PC-3 (cell line): ENCODE measurements around the gene METTL24. TPM values are rescaled to one million over a fixed set of nuclear protein-coding genes. Genes with fewer than 3 reads are reported as not detected.

Source experiments
- ATAC-seq: fragments of 200-7000 bp; cut with Tn5 transposase; 2 replicates; pipeline ENCODE4 v1.9.1; 2020; ENCODE audit warnings: mild to moderate bottlenecking, moderate library complexity
- BruUV-seq: library from RNA; stranded (reverse); fragments of 400-500 nt; replicated peaks from 2 replicates; lab custom pipeline; 2021; lab: Mats Ljungman, UMichigan
- CTCF ChIA-PET: fragments of 300-600 bp; sonication (Branson Sonifier 250); formaldehyde crosslinking; loops from one replicate; lab custom pipeline; 2022; ENCODE audit warnings: antibody characterized with exemption; lab: Charles Lee
- POLR2A ChIA-PET: fragments of 300-600 bp; sonication (Branson Sonifier 250); formaldehyde crosslinking; loops from one replicate; lab custom pipeline; 2022; ENCODE audit warnings: antibody characterized with exemption; ENCODE audit not compliant: unreplicated experiment; lab: Charles Lee
- DNase-seq: peaks from one replicate; pipeline ENCODE4 v3.0.0-alpha.2; 2015
- H2AFZ ChIP-seq: fragments of 300-600 bp; sonication (generic); 2 replicates; pipeline ENCODE4 v1.6.0; 2016; ENCODE audit warnings: antibody characterized with exemption, low read length
- H3F3A ChIP-seq: fragments of 300-600 bp; sonication (generic); one replicate; pipeline ENCODE4 v1.6.0; 2017; ENCODE audit warnings: antibody characterized with exemption, low read length, control low read depth, mild to moderate bottlenecking; ENCODE audit not compliant: unreplicated experiment
- H3K27ac ChIP-seq: fragments of 300-600 bp; sonication (generic); 2 replicates; pipeline ENCODE4 v1.5.1; 2016; ENCODE audit warnings: mild to moderate bottlenecking, low read length
- H3K27me3 ChIP-seq: fragments of 300-600 bp; sonication (generic); 2 replicates; pipeline ENCODE4 v1.6.1; 2016; ENCODE audit warnings: low read length, mixed read lengths
- H3K36me3 ChIP-seq: fragments of 300-600 bp; sonication (generic); 2 replicates; pipeline ENCODE4 v1.6.1; 2016; ENCODE audit warnings: low read depth, mixed run types, low read length, mixed read lengths
- H3K4me1 ChIP-seq: fragments of 300-600 bp; sonication (generic); 2 replicates; pipeline ENCODE4 v1.5.1; 2016; ENCODE audit warnings: low read length; ENCODE audit not compliant: insufficient read depth
- H3K4me2 ChIP-seq: fragments of 300-600 bp; sonication (generic); 2 replicates; pipeline ENCODE4 v1.6.0; 2016; ENCODE audit warnings: low read length
- H3K4me3 ChIP-seq: fragments of 300-600 bp; sonication (generic); 2 replicates; pipeline ENCODE4 v1.5.1; 2016; ENCODE audit warnings: mild to moderate bottlenecking, low read length, mixed read lengths
- H3K79me2 ChIP-seq: fragments of 300-600 bp; sonication (generic); 2 replicates; pipeline ENCODE4 v1.6.1; 2017; ENCODE audit warnings: low read length, mixed read lengths
- H3K9ac ChIP-seq: fragments of 300-600 bp; sonication (generic); 2 replicates; pipeline ENCODE4 v1.6.0; 2016; ENCODE audit warnings: mild to moderate bottlenecking, low read length
- H3K9me2 ChIP-seq: fragments of 300-600 bp; sonication (generic); replicated peaks from 2 replicates; pipeline ENCODE4 v1.6.1; 2016; ENCODE audit warnings: mixed run types, low read length, mixed read lengths
- H3K9me3 ChIP-seq: fragments of 300-600 bp; sonication (generic); 2 replicates; pipeline ENCODE4 v1.6.1; 2016; ENCODE audit warnings: low read length, mixed read lengths
- H4K20me1 ChIP-seq: fragments of 300-600 bp; sonication (generic); 2 replicates; pipeline ENCODE4 v1.6.1; 2016; ENCODE audit warnings: low read length, mixed read lengths
- CTCF ChIP-seq: fragments of 300-600 bp; sonication (generic); conservative IDR thresholded peaks from 2 replicates; pipeline ENCODE4 v1.5.1; 2017; ENCODE audit warnings: antibody characterized with exemption, low read depth, mild to moderate bottlenecking, low read length
- EZH2 ChIP-seq: fragments of 300-600 bp; sonication (generic); IDR thresholded peaks from one replicate; pipeline ENCODE4 v1.6.1; 2017; ENCODE audit warnings: antibody characterized with exemption, mild to moderate bottlenecking, low read length; ENCODE audit not compliant: unreplicated experiment
- EZH2phosphoT487 ChIP-seq: fragments of 300-600 bp; sonication (generic); IDR thresholded peaks from 2 replicates; pipeline ENCODE4 v1.6.1; 2018; ENCODE audit warnings: mild to moderate bottlenecking, antibody characterized with exemption, low read length, borderline replicate concordance
- intact Hi-C: fragments of 100-400 bp; cut with micrococcal nuclease; formaldehyde crosslinking; loops from 2 replicates; pipeline ENCODE4 v1.9.0; 2023
- total RNA-seq: library from RNA; depleted of rRNA; stranded (reverse); fragments of >200 nt; gene quantifications from 2 replicates; pipeline ENCODE4 v1.2.3, GENCODE V29; 2014

Gene METTL24
- total RNA-seq, 1 experiment from 2014 or later, result not detected

- Histone ChIP-seq H3K79me2 (no peaks in the 10 kb centered on the region), H3K9me2 (no peaks in the 10 kb centered on the region), H3K4me1 (no peaks in the 10 kb centered on the region), H2AFZ (no peak overlapping the region), H3K4me2 (no peak overlapping the region), H4K20me1 (no peaks in the 10 kb centered on the region), H3K27me3 (peaks cover 56% of the 10 kb centered on the region), H3K9ac (no peak overlapping the region), H3K27ac (no peak overlapping the region), H3F3A (no peaks in the 10 kb centered on the region), H3K4me3 (no peak overlapping the region), H3K36me3 (no peaks in the 10 kb centered on the region), H3K9me3 (no peaks in the 10 kb centered on the region)
- intact Hi-C loops, result no loop called here
- no peak for ATAC-seq
- CTCF ChIA-PET, result no interaction called here
- no peak for DNase-seq
- no peak for TF ChIP-seq EZH2phosphoT487
- no peak for TF ChIP-seq CTCF
- no peak for TF ChIP-seq EZH2
- BruUV-seq, result no TSS peak
- POLR2A ChIA-PET, result no interaction called here
Measured at GRCh38 chr6:110298411-110298810, 59.7 kb downstream of the METTL24 start.

- ChIA-PET CTCF (no interaction called here), POLR2A (no interaction called here)
- Histone ChIP-seq H3K36me3 (no peaks in the 10 kb centered on the region), H3K27me3 (peaks cover 74% of the 10 kb centered on the region), H2AFZ (no peak overlapping the region), H3K4me1 (no peaks in the 10 kb centered on the region), H3K9me2 (no peaks in the 10 kb centered on the region), H3K4me2 (no peak overlapping the region), H3K79me2 (no peaks in the 10 kb centered on the region), H3K9ac (no peak overlapping the region), H3K9me3 (no peaks in the 10 kb centered on the region), H4K20me1 (no peaks in the 10 kb centered on the region), H3F3A (no peaks in the 10 kb centered on the region), H3K4me3 (no peak overlapping the region), H3K27ac (no peak overlapping the region)
- TF ChIP-seq EZH2phosphoT487 (no peak), EZH2 (no peak), CTCF (no peak)
- no TSS peak for BruUV-seq
- ATAC-seq (no peak), DNase-seq (no peak)
- intact Hi-C loops, result no loop called here
Measured at GRCh38 chr6:110296241-110297025, 61.7 kb downstream of the METTL24 start.

GRCh38 chr6:110295451-110296165 lies 62.5 kb downstream of the METTL24 start:
- peaks cover 81% of the 10 kb centered on the region for H3K27me3 ChIP-seq
- intact Hi-C loops, result no loop called here
- no peaks in the 10 kb centered on the region for H3F3A ChIP-seq
- no peak overlapping the region for H3K9ac ChIP-seq
- H3K4me2 ChIP-seq, result no peak overlapping the region
- TF ChIP-seq EZH2 (no peak), EZH2phosphoT487 (no peak), CTCF (no peak)
- H2AFZ ChIP-seq, result no peak overlapping the region
- BruUV-seq, result no TSS peak
- no peak overlapping the region for H3K27ac ChIP-seq
- no peak overlapping the region for H3K4me3 ChIP-seq
- no peaks in the 10 kb centered on the region for H3K9me3 ChIP-seq
- ChIA-PET POLR2A (no interaction called here), CTCF (no interaction called here)
- ATAC-seq, result no peak
- no peaks in the 10 kb centered on the region for H3K36me3 ChIP-seq
- H3K4me1 ChIP-seq, result no peaks in the 10 kb centered on the region
- no peaks in the 10 kb centered on the region for H3K9me2 ChIP-seq
- no peaks in the 10 kb centered on the region for H4K20me1 ChIP-seq
- H3K79me2 ChIP-seq, result no peaks in the 10 kb centered on the region
- DNase-seq, result no peak
